Left renal cortex interstitium (tissue), 4 donors: ENCODE measurements around the gene CKMT1B. TPM values are rescaled to one million over a fixed set of nuclear protein-coding genes. Genes with fewer than 3 reads are reported as not detected.
"Not testable (repeated sequence)": the region's sequence is repeated elsewhere in the genome, so short reads cannot be mapped to it uniquely, and the experiment has no call there.

Source experiments
- DNase-seq, 4 donors: peaks; one replicate each; pipeline ENCODE4 v3.0.0-alpha.2; 2013; ENCODE audit warnings: low read depth in 4 of 4, low spot score in 2 of 4, missing footprints in 1 of 4
- polyA plus RNA-seq, 4 donors: library from polyadenylated mRNA; unstranded; fragments of 120-200 nt; gene quantifications; one replicate each; pipeline ENCODE4 v1.2.1, GENCODE V29; 2013; ENCODE audit not compliant: insufficient read length in 4 of 4

Gene CKMT1B
- polyA plus RNA-seq, 4 donors: 1.5 to 3.5 (median 2.6) TPM

- not testable (repeated sequence) for DNase-seq
These were observed 33.1 kb downstream of the CKMT1B start for GRCh38 chr15:43626937-43627336.

GRCh38 chr15:43638464-43639204 is 44.8 kb downstream of the CKMT1B start:
- not testable (repeated sequence) for DNase-seq

Other genes with a start within 250 kb of the CKMT1B start
- gene ZSCAN29, start 223.0 kb upstream of the CKMT1B start, polyA plus RNA-seq: 10 to 100 TPM; 19.7 to 35.5 (median 28.9) TPM
- gene TUBGCP4, start 222.9 kb upstream of the CKMT1B start, polyA plus RNA-seq: 10 to 100 TPM; 20.4 to 32.0 (median 24.3) TPM
- gene TP53BP1, start 100.9 kb upstream of the CKMT1B start, polyA plus RNA-seq: 100 to 1,000 TPM in 2 of 4 donors, 10 to 100 TPM in 2; 61.5 to 108 (median 86.0) TPM
- gene MAP1A, start 76.4 kb upstream of the CKMT1B start, polyA plus RNA-seq: 1 to 10 TPM; 7.8 to 9.3 (median 8.8) TPM
- gene PPIP5K1, start 3.8 kb upstream of the CKMT1B start, polyA plus RNA-seq: 10 to 100 TPM; 12.8 to 40.0 (median 28.8) TPM
- gene STRC, start 24.8 kb downstream of the CKMT1B start, polyA plus RNA-seq: 1 to 10 TPM in 2 of 4 donors, under 1 TPM in 2; 0.21 to 3.3 (median 0.98) TPM
- 10 to 100 TPM in 1 of 4 donors, 1 to 10 TPM in 3; 1.6 to 14.4 (median 7.3) TPM for gene CATSPER2, start 54.8 kb downstream of the CKMT1B start, polyA plus RNA-seq
- gene CKMT1A, start 99.8 kb downstream of the CKMT1B start, polyA plus RNA-seq: 1 to 10 TPM; 1.4 to 4.0 (median 3.1) TPM
- 100 to 1,000 TPM; 502 to 600 (median 552) TPM for gene PDIA3, start 152.4 kb downstream of the CKMT1B start, polyA plus RNA-seq
- gene ELL3, start 182.9 kb downstream of the CKMT1B start, polyA plus RNA-seq: 1 to 10 TPM; 3.2 to 5.1 (median 3.8) TPM
- 100 to 1,000 TPM; 585 to 822 (median 645) TPM for gene SERF2, start 198.3 kb downstream of the CKMT1B start, polyA plus RNA-seq
- gene SERINC4, start 206.2 kb downstream of the CKMT1B start, polyA plus RNA-seq: under 1 TPM in 1 of 4 donors, not detected in 3; 0.66 TPM
- 10 to 100 TPM in 3 of 4 donors, 1 to 10 TPM in 1; 9.9 to 20.9 (median 13.9) TPM for gene HYPK, start 206.6 kb downstream of the CKMT1B start, polyA plus RNA-seq
- 10 to 100 TPM; 57.3 to 75.7 (median 62.3) TPM for gene MFAP1, start 230.7 kb downstream of the CKMT1B start, polyA plus RNA-seq
- gene WDR76, start 233.0 kb downstream of the CKMT1B start, polyA plus RNA-seq: 10 to 100 TPM; 13.7 to 15.7 (median 14.7) TPM